KMS-11 (cell line): ENCODE data around the gene TRIO.

Experiments
- H2AFZ ChIP-seq: fragments of 200-600 bp; sonication (generic); 2 replicates; pipeline ENCODE4 v1.6.1; 2016; ENCODE audit warnings: antibody characterized with exemption, mixed run types, low read depth
- H3K27ac ChIP-seq: fragments of 200-600 bp; sonication (generic); 2 replicates; pipeline ENCODE4 v1.6.1; 2016; ENCODE audit warnings: mild to moderate bottlenecking, mixed run types
- H3K27me3 ChIP-seq: fragments of 200-600 bp; sonication (generic); 2 replicates; pipeline ENCODE4 v1.6.1; 2017; ENCODE audit warnings: mild to moderate bottlenecking, low read depth, mixed run types, moderate library complexity; ENCODE audit not compliant: insufficient read depth
- H3K36me3 ChIP-seq: fragments of 200-600 bp; sonication (generic); 2 replicates; pipeline ENCODE4 v1.6.1; 2017; ENCODE audit warnings: mild to moderate bottlenecking, mixed run types; ENCODE audit not compliant: insufficient read depth
- H3K4me1 ChIP-seq: fragments of 200-600 bp; sonication (generic); 2 replicates; pipeline ENCODE4 v1.6.1; 2016; ENCODE audit warnings: mild to moderate bottlenecking, low read depth, mixed run types; ENCODE audit not compliant: poor library complexity, severe bottlenecking
- H3K4me2 ChIP-seq: fragments of 200-600 bp; sonication (generic); 2 replicates; pipeline ENCODE4 v1.7.0; 2016; ENCODE audit warnings: mild to moderate bottlenecking, mixed run types
- H3K4me3 ChIP-seq: fragments of 200-600 bp; sonication (generic); IDR thresholded peaks from 2 replicates; pipeline ENCODE4 v1.6.1; 2017; ENCODE audit warnings: low read depth, low read length, mixed read lengths; ENCODE audit not compliant: insufficient read depth
- H3K79me2 ChIP-seq: fragments of 200-600 bp; sonication (generic); 2 replicates; pipeline ENCODE4 v1.6.1; 2016; ENCODE audit warnings: low read depth, mixed run types; ENCODE audit not compliant: insufficient read depth
- H3K9ac ChIP-seq: fragments of 200-600 bp; sonication (generic); 2 replicates; pipeline ENCODE4 v1.6.1; 2016; ENCODE audit warnings: mild to moderate bottlenecking, mixed run types
- H4K20me1 ChIP-seq: fragments of 200-600 bp; sonication (generic); 2 replicates; pipeline ENCODE4 v1.6.1; 2016; ENCODE audit warnings: mild to moderate bottlenecking, mixed run types; ENCODE audit not compliant: insufficient read depth
- TF ChIP-seq, protein P1 (sequence below): fragments of 200-600 bp; sonication (generic); conservative IDR thresholded peaks from 2 replicates; pipeline ENCODE4 v1.6.1; 2017; ENCODE audit warnings: low read depth, mild to moderate bottlenecking, antibody characterized with exemption, low read length, moderate library complexity, mixed read lengths

The TRIO gene

DNA sequence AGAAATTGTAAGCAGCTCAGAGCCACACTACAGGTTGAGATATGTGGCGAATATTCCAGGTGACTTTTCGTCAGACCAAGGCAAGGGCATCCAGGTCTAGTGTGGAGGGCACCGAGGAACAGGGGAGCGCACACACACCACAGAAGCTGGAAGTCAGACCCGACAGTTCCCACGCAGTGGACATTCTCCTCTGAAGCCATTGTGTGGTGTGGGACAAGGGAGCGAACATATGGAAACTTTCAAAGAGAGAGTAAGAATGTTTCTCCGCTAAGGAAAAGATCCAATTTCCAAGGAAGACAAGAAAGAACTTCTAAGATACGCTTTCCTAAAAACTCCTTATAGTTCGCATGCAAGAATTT lies 297.1 kb downstream of the TRIO start:
- no peaks in the 10 kb centered on the region for H3K4me1 ChIP-seq
- H3K4me3 ChIP-seq: no peak overlapping the region
- TF ChIP-seq, protein P1, sequence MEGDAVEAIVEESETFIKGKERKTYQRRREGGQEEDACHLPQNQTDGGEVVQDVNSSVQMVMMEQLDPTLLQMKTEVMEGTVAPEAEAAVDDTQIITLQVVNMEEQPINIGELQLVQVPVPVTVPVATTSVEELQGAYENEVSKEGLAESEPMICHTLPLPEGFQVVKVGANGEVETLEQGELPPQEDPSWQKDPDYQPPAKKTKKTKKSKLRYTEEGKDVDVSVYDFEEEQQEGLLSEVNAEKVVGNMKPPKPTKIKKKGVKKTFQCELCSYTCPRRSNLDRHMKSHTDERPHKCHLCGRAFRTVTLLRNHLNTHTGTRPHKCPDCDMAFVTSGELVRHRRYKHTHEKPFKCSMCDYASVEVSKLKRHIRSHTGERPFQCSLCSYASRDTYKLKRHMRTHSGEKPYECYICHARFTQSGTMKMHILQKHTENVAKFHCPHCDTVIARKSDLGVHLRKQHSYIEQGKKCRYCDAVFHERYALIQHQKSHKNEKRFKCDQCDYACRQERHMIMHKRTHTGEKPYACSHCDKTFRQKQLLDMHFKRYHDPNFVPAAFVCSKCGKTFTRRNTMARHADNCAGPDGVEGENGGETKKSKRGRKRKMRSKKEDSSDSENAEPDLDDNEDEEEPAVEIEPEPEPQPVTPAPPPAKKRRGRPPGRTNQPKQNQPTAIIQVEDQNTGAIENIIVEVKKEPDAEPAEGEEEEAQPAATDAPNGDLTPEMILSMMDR: no peak
- H4K20me1 ChIP-seq: no peaks in the 10 kb centered on the region
- no peaks in the 10 kb centered on the region for H3K27me3 ChIP-seq
- no peak overlapping the region for H3K9ac ChIP-seq
- H2AFZ ChIP-seq: no peak overlapping the region
- H3K27ac ChIP-seq: no peak overlapping the region
- no peak overlapping the region for H3K4me2 ChIP-seq
- no peaks in the 10 kb centered on the region for H3K79me2 ChIP-seq
- no peaks in the 10 kb centered on the region for H3K36me3 ChIP-seq

DNA sequence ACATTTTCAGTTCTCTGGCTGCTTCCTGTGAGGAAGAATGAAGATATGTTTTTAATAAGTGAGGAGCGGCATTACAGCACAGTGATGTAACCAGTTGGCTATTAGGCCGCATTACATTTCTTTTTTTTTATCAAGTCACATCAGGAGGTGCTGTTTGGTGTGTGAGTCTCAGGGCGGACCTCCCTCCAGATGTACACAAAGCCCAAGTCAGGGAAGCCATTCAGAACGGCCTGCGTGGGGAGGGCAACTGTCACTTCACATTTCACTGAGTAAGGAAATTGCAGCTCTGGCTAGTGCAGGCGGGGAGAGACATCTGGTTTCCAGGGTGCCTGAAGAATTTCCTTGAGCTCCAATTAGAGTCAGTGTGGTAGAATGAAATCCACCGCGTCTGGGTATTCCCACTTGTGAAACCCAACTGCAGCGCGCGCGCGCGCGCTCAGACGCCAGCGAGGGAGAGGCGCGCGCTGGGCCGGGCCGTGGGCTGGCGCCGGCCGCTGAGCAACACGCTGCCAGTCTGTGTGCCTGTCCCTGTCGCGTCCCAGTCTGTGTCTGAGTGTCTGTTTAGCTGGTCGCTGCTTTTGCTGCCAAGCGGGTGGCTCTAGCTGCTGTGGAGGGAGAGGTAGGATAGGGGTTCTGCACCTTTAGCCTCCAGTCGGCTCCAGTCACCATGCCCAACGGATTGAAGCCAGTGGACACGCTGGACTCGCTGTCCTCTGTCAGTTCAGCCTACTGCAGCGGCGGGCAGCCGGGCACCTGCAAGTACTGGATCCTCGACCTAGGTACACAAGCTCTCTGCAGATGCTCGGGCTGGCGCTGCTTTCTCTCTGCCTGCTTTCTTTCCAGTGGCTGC lies 297.7 kb downstream of the TRIO start:
- Histone ChIP-seq H3K9ac (no peak overlapping the region), H3K4me1 (no peaks in the 10 kb centered on the region), H4K20me1 (no peaks in the 10 kb centered on the region), H3K4me3 (no peak overlapping the region), H3K4me2 (no peak overlapping the region), H2AFZ (no peak overlapping the region), H3K79me2 (no peaks in the 10 kb centered on the region), H3K27me3 (no peaks in the 10 kb centered on the region), H3K36me3 (no peaks in the 10 kb centered on the region), H3K27ac (no peak overlapping the region)
- TF ChIP-seq, protein P1: no peak

GRCh38 chr5:14441641-14442040 lies 298.5 kb downstream of the TRIO start:
- H3K9ac ChIP-seq: no peak overlapping the region
- TF ChIP-seq, protein P1: no peak
- H3K4me3 ChIP-seq: no peak overlapping the region
- no peak overlapping the region for H2AFZ ChIP-seq
- H3K4me1 ChIP-seq: no peaks in the 10 kb centered on the region
- no peaks in the 10 kb centered on the region for H3K27me3 ChIP-seq
- H3K79me2 ChIP-seq: no peaks in the 10 kb centered on the region
- H3K27ac ChIP-seq: no peak overlapping the region
- no peak overlapping the region for H3K4me2 ChIP-seq
- H4K20me1 ChIP-seq: no peaks in the 10 kb centered on the region
- H3K36me3 ChIP-seq: no peaks in the 10 kb centered on the region

GRCh38 chr5:14442536-14442935 lies 299.4 kb downstream of the TRIO start:
- H4K20me1 ChIP-seq: no peaks in the 10 kb centered on the region
- H3K4me2 ChIP-seq: no peak overlapping the region
- H2AFZ ChIP-seq: no peak overlapping the region
- no peaks in the 10 kb centered on the region for H3K79me2 ChIP-seq
- H3K27me3 ChIP-seq: no peaks in the 10 kb centered on the region
- no peaks in the 10 kb centered on the region for H3K4me1 ChIP-seq
- H3K4me3 ChIP-seq: no peak overlapping the region
- TF ChIP-seq, protein P1: no peak
- no peaks in the 10 kb centered on the region for H3K36me3 ChIP-seq
- H3K27ac ChIP-seq: no peak overlapping the region
- H3K9ac ChIP-seq: no peak overlapping the region
